Panc1 (cell line): Measurements from ENCODE around the gene FAM162A. TPM values are rescaled to one million over a fixed set of nuclear protein-coding genes. Genes with fewer than 3 reads are reported as not detected.
A peak's percentile ranks its signal among the peaks of the same experiment; 100 is the strongest.

Source experiments
- ATAC-seq: fragments of 200-7000 bp; cut with Tn5 transposase; 2 replicates; pipeline ENCODE4 v1.9.1; 2020; ENCODE audit warnings: mild to moderate bottlenecking, moderate library complexity
- BruUV-seq: library from RNA; stranded (reverse); fragments of 400-500 nt; replicated peaks from 2 replicates; lab custom pipeline; 2021; lab: Mats Ljungman, UMichigan
- CTCF ChIA-PET: fragments of 300-600 bp; sonication (Branson Sonifier 250); formaldehyde crosslinking; loops from one replicate; lab custom pipeline; 2022; ENCODE audit warnings: antibody characterized with exemption; lab: Charles Lee
- POLR2A ChIA-PET: fragments of 300-600 bp; sonication (Branson Sonifier 250); formaldehyde crosslinking; loops from one replicate; lab custom pipeline; 2022; ENCODE audit warnings: antibody characterized with exemption; lab: Charles Lee
- DNase-seq: peaks from one replicate; pipeline ENCODE4 v3.0.0-alpha.2; 2010; ENCODE audit warnings: low read depth, low spot score
- H3K27ac ChIP-seq: 2 replicates; pipeline ENCODE4 v1.5.1; 2011; ENCODE audit warnings: mild to moderate bottlenecking, low read length, inconsistent platforms
- H3K27me3 ChIP-seq: fragments of 200-500 bp; sonication (Bioruptor generic); 2 replicates; pipeline ENCODE4 v1.6.0; 2014; ENCODE audit warnings: low read length, inconsistent platforms; ENCODE audit not compliant: control insufficient read depth, insufficient read depth
- H3K36me3 ChIP-seq: fragments of 200-500 bp; sonication (Bioruptor generic); 2 replicates; pipeline ENCODE4 v1.5.1; 2014; ENCODE audit warnings: inconsistent platforms, mild to moderate bottlenecking, low read length, moderate library complexity; ENCODE audit not compliant: control insufficient read depth, insufficient read depth
- H3K4me1 ChIP-seq: 2 replicates; pipeline ENCODE4 v1.5.1; 2011; ENCODE audit warnings: inconsistent platforms, mild to moderate bottlenecking, low read length, moderate library complexity; ENCODE audit not compliant: control insufficient read depth, insufficient read depth
- H3K4me3 ChIP-seq, 2 experiments: 2 replicates each; pipeline ENCODE4 v1.5.1; 2011 to 2012; ENCODE audit warnings: low read depth in 2 of 2, low read length in 2 of 2, mild to moderate bottlenecking in 2 of 2, inconsistent platforms in 1 of 2, moderate library complexity in 1 of 2
- H3K9me3 ChIP-seq: fragments of 200-500 bp; sonication (Bioruptor generic); 2 replicates; pipeline ENCODE4 v1.5.1; 2014; ENCODE audit warnings: low read depth, mild to moderate bottlenecking, inconsistent platforms, low read length, moderate library complexity; ENCODE audit not compliant: control insufficient read depth, insufficient read depth
- CTCF ChIP-seq: fragments of 450-650 bp; IDR thresholded peaks from 2 replicates; pipeline ENCODE4 v1.5.1; 2017; ENCODE audit warnings: mild to moderate bottlenecking
- POLR2AphosphoS5 ChIP-seq: IDR thresholded peaks from 2 replicates; pipeline ENCODE4 v1.6.1; 2012; ENCODE audit warnings: mild to moderate bottlenecking, low read depth, low read length, moderate library complexity
- REST ChIP-seq, 2 experiments: IDR thresholded peaks; 2 replicates each; pipeline ENCODE4 v1.6.1; 2011 to 2012; ENCODE audit warnings: low read depth in 2 of 2, control low read depth in 1 of 2, low read length in 1 of 2, mild to moderate bottlenecking in 1 of 2, moderate library complexity in 1 of 2; ENCODE audit not compliant: insufficient read depth in 1 of 2
- SIN3A ChIP-seq: IDR thresholded peaks from 2 replicates; pipeline ENCODE4 v1.6.1; 2012; ENCODE audit warnings: low read depth, mild to moderate bottlenecking, low read length, moderate library complexity, borderline replicate concordance; ENCODE audit not compliant: insufficient read depth
- TCF7L2 ChIP-seq: IDR thresholded peaks from 2 replicates; pipeline ENCODE4 v1.6.1; 2011; ENCODE audit warnings: mild to moderate bottlenecking, low read depth, low read length, inconsistent platforms
- in situ Hi-C: cut with HindIII; loops from 2 replicates; pipeline ENCODE4 v1.10.0; 2016; ENCODE audit warnings: low sequenced_read_pairs, low pct_unique_long_range_greater_than_20kb
- intact Hi-C: fragments of 100-400 bp; cut with micrococcal nuclease; formaldehyde crosslinking; loops from one replicate; pipeline ENCODE4 v1.10.0; 2022; ENCODE audit not compliant: unreplicated experiment
- total RNA-seq: library from RNA; stranded (reverse); gene quantifications from one replicate; pipeline ENCODE4 v1.2.1, GENCODE V29; 2021; ENCODE audit not compliant: unreplicated experiment

Gene FAM162A
- total RNA-seq, 1 experiment from 2014 or later = 59.6 TPM

- Histone ChIP-seq H3K4me3 (no peak overlapping the region), H3K36me3 (no peaks in the 10 kb centered on the region), H3K9me3 (no peaks in the 10 kb centered on the region), H3K4me1 (no peaks in the 10 kb centered on the region), H3K27me3 (no peaks in the 10 kb centered on the region), H3K27ac (no peak overlapping the region)
- BruUV-seq = no TSS peak
- TF ChIP-seq SIN3A (no peak), TCF7L2 (no peak), REST (IDR thresholded peaks at IDR 0.05; ENCODE audit: insufficient read depth in 1 of 2, low read depth in 2 of 2, low read length in 1 of 2) (no peak), POLR2AphosphoS5 (no peak), CTCF (no peak)
- in situ Hi-C loops (no loop called here), intact Hi-C loops (no loop called here)
- DNase-seq = no peak
- ATAC-seq = no peak
- CTCF ChIA-PET = interaction anchor here (0.6 kb wide), 1 partner anchor 831 kb away, joined by 3 read pairs; no protein-coding TSS in a partner anchor
- POLR2A ChIA-PET = no interaction called here
Observed at GRCh38 chr3:122353215-122353614, 30.8 kb upstream of the FAM162A start.

- ChIA-PET POLR2A (no interaction called here), CTCF (interaction anchor here (0.6 kb wide), 1 partner anchor 832 kb away, joined by 3 read pairs; no protein-coding TSS in a partner anchor)
- H3K27ac ChIP-seq = no peak overlapping the region
- no peak for DNase-seq
- peaks cover 1% of the 10 kb centered on the region; the same call in 1 of the 2 replicates for H3K36me3 ChIP-seq
- no peak for ATAC-seq
- no peak overlapping the region for H3K4me3 ChIP-seq
- BruUV-seq = no TSS peak
- intact Hi-C loops = no loop called here
- H3K4me1 ChIP-seq = no peaks in the 10 kb centered on the region
- in situ Hi-C loops = no loop called here
- H3K9me3 ChIP-seq = no peaks in the 10 kb centered on the region
- H3K27me3 ChIP-seq = no peaks in the 10 kb centered on the region
- TF ChIP-seq TCF7L2 (no peak), CTCF (0 out of 2 replicates have a peak, but pooled peaks have one; percentile 10)
Observed at GRCh38 chr3:122353893-122354401, 30.0 kb upstream of the FAM162A start.
